Measurements from ENCODE around the gene SMAD6.
"Not testable (repeated sequence)": the region's sequence is repeated elsewhere in the genome, so short reads cannot be mapped to it uniquely, and the experiment has no call there.

Gene SMAD6

GRCh38 chr15:66826507-66826906, 124.5 kb downstream of the SMAD6 start:
- no peak for DNase-seq (ENCODE audit: low spot score)

DNA sequence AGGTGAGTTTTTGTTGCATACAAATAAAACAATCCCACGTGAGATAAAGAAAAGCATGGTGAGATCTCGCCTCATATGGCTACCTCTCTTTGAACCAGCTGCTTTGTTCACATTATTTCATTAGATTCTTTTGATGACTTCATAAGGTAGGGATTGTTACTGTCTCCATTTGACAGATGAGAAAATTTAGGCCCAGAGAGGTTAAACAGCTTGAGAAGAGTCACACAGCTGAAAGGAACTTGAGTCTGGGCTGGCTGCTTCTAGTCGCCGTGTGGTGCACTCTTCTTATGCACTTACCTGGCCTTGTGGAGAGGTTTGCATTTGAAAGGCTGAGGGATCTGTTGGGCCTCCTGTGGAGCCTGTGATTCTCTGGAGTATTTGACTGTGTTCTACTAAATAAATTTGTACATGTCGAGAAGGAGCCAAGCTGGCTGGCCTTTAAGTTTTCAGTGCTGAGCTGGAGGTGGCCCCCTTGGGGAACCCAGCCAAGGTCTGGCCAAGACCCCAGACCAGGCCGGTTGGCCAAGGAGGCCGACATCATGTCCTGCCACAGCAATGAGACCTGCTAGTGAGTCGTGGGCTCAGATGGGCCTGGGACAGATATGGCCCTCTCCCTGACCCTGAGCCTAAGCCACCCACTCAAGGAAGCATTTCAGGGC, 125.1 kb downstream of the SMAD6 start:
- no peak for DNase-seq (ENCODE audit: low spot score)

DNA sequence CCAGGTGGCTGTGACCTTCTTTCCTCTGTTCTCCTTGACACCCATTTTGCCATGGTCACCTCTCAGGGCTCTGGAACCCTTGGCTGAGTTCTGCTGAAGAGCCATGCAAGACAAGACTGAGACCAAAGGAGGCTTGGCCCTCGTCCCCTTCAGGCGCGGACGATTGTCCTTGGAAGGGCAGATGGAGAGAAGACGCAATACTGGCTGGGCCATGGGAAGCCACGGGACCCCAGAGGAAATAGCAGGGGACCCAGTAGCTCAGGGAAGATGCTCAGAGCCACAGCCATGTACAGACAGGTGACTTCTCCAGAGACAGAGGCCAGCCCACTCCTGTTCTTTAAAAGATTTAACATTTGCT, 125.6 kb downstream of the SMAD6 start:
- DNase-seq (ENCODE audit: low spot score): no peak

GRCh38 chr15:66828817-66829541, 126.9 kb downstream of the SMAD6 start:
- DNase-seq (ENCODE audit: low spot score): not testable (repeated sequence)

GRCh38 chr15:66829551-66830121, 127.6 kb downstream of the SMAD6 start:
- no peak for DNase-seq (ENCODE audit: low spot score)

- no peak for DNase-seq (ENCODE audit: low spot score)
These were observed 128.3 kb downstream of the SMAD6 start for GRCh38 chr15:66830358-66830757.

- DNase-seq (ENCODE audit: low spot score): no peak
These were observed 128.8 kb downstream of the SMAD6 start for GRCh38 chr15:66830823-66831222.

GRCh38 chr15:66831289-66831688, 129.3 kb downstream of the SMAD6 start:
- DNase-seq (ENCODE audit: low spot score): no peak

DNA sequence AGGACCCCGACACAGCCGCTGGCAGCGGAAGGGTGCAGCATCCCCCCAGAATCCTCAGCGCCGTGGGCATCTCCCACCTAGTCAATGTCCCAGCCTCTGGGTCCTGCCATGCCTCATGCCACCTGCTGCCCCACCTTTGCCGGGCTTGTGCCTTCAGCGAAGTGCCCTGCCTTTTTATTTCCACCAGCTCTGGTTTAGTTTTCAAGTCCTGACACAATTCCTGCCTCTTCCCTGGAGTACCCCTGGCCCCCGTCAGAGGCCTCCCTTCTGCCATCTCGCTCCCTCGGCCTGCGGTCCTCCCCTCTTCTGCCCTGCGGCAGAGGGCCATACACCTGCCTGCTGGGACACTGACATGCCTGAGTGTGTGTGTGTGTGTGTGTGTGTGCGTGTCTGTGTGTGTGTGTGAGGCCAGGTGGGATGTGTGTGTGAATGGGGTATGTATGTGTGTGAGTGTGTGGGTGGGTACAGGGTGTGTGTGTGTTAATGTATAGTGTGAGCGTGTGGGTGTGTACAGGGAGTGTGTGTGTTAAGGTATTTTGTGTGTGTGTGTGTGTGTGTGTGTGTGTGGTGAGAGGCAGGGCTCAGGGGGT, 129.9 kb downstream of the SMAD6 start:
- DNase-seq (ENCODE audit: low spot score): no peak
